Kidney epithelial cell (primary cell): ENCODE results near the gene EML4. TPM values are rescaled to one million over a fixed set of nuclear protein-coding genes. Genes with fewer than 3 reads are reported as not detected.
"Not testable (repeated sequence)": the region's sequence is repeated elsewhere in the genome, so short reads cannot be mapped to it uniquely, and the experiment has no call there.

Source experiments
- DNase-seq: peaks from one replicate; pipeline ENCODE4 v3.0.0-alpha.2; 2010; ENCODE audit warnings: low read depth
- H3K27me3 ChIP-seq: 2 replicates; pipeline ENCODE4 v1.6.0; 2011; ENCODE audit warnings: low read length; ENCODE audit not compliant: control insufficient read depth, insufficient read depth
- H3K36me3 ChIP-seq: 2 replicates; pipeline ENCODE4 v1.5.1; 2011; ENCODE audit warnings: low read length; ENCODE audit not compliant: control insufficient read depth, insufficient read depth
- H3K4me3 ChIP-seq: 2 replicates; pipeline ENCODE4 v1.5.1; 2011; ENCODE audit warnings: low read depth, mild to moderate bottlenecking, control low read depth, low read length
- CTCF ChIP-seq: IDR thresholded peaks from 2 replicates; pipeline ENCODE4 v1.5.1; 2011; ENCODE audit warnings: mild to moderate bottlenecking, moderate library complexity, low read length, control low read depth, inconsistent platforms; ENCODE audit not compliant: insufficient read depth, poor library complexity, severe bottlenecking
- total RNA-seq: library from RNA; depleted of rRNA; stranded (reverse); fragments of >200 nt; gene quantifications from 2 replicates; pipeline ENCODE4 v1.2.3, GENCODE V29; 2015

EML4 gene
- total RNA-seq, 1 donor from 2014 or later, result 33.8 TPM

- no peak for DNase-seq
- H3K4me3 ChIP-seq, result no peak overlapping the region
- no peak for TF ChIP-seq CTCF
- no peaks in the 10 kb centered on the region for H3K36me3 ChIP-seq
- no peaks in the 10 kb centered on the region for H3K27me3 ChIP-seq
Observed at GRCh38 chr2:42127425-42128424, 41.4 kb upstream of the EML4 start.

- no peak for DNase-seq
- Histone ChIP-seq H3K4me3 (no peak overlapping the region), H3K36me3 (no peaks in the 10 kb centered on the region), H3K27me3 (no peaks in the 10 kb centered on the region)
- no peak for TF ChIP-seq CTCF
Observed at GRCh38 chr2:42128721-42129486, 40.2 kb upstream of the EML4 start.

- H3K36me3 ChIP-seq, result no peaks in the 10 kb centered on the region
- no peak for DNase-seq
- no peak for TF ChIP-seq CTCF
- H3K27me3 ChIP-seq, result no peaks in the 10 kb centered on the region
- H3K4me3 ChIP-seq, result no peak overlapping the region
Observed at GRCh38 chr2:42129487-42129852, 39.7 kb upstream of the EML4 start.

- DNase-seq, result no peak
- TF ChIP-seq CTCF, result no peak
Observed at GRCh38 chr2:42129947-42130346, 39.2 kb upstream of the EML4 start.

GRCh38 chr2:42130858-42131257 is 38.3 kb upstream of the EML4 start:
- DNase-seq, H3K27me3 ChIP-seq, H3K4me3 ChIP-seq, H3K36me3 ChIP-seq: not testable (repeated sequence)

More at GRCh38 chr2:42129947-42130346, 39.2 kb upstream of the EML4 start:
- H3K27me3 ChIP-seq, result no peaks in the 10 kb centered on the region
- no peak overlapping the region for H3K4me3 ChIP-seq
- no peaks in the 10 kb centered on the region for H3K36me3 ChIP-seq
